ENCODE results near the gene LYPLAL1.

- TF ChIP-seq, protein P1, sequence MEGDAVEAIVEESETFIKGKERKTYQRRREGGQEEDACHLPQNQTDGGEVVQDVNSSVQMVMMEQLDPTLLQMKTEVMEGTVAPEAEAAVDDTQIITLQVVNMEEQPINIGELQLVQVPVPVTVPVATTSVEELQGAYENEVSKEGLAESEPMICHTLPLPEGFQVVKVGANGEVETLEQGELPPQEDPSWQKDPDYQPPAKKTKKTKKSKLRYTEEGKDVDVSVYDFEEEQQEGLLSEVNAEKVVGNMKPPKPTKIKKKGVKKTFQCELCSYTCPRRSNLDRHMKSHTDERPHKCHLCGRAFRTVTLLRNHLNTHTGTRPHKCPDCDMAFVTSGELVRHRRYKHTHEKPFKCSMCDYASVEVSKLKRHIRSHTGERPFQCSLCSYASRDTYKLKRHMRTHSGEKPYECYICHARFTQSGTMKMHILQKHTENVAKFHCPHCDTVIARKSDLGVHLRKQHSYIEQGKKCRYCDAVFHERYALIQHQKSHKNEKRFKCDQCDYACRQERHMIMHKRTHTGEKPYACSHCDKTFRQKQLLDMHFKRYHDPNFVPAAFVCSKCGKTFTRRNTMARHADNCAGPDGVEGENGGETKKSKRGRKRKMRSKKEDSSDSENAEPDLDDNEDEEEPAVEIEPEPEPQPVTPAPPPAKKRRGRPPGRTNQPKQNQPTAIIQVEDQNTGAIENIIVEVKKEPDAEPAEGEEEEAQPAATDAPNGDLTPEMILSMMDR (IDR thresholded peaks at IDR 0.05) = no peak
- TF ChIP-seq TCF7L2 (IDR thresholded peaks at IDR 0.05; ENCODE audit: low read depth, low read length) = no peak
- no peak for TF ChIP-seq REST (IDR thresholded peaks at IDR 0.05; ENCODE audit: insufficient read depth in 1 of 2, low read depth in 2 of 2, low read length in 1 of 2)
- TF ChIP-seq POLR2AphosphoS5 (IDR thresholded peaks at IDR 0.05; ENCODE audit: low read depth, low read length) = no peak
Measured at GRCh38 chr1:219140303-219140877, 33.3 kb upstream of the LYPLAL1 start.
